Measurements from ENCODE around the gene ACTL8. TPM values are rescaled to one million over a fixed set of nuclear protein-coding genes. Genes with fewer than 3 reads are reported as not detected.

ACTL8 gene
- polyA plus RNA-seq, 2 of the 4 experiments (the other 2 are of a cell fraction) = 0.30 to 1.3 TPM

DNA sequence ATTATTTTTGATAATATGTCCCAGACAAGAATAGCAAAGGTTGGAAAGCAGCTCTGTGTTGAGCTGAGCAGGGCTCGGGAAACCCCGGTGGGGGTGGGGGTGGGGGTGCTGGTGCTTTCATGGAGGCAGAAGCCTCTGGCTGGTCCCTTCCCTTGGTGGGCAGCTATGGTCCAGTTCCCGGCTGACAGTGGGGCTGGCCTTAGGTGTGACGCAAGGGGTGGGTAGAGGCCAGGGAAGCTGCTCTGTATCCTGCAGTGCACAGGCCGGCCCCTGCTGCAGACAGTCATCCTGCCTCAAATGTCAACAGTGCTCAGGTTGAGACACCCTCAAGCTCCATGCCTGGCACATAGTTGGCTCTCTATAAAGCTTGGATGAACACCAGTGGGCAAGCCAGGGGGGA, 8.9 kb downstream of the ACTL8 start:
- Histone ChIP-seq H3K4me3 (no peak overlapping the region), H3K27ac (peak overlapping the region; percentile 86 to 89; a peak in 4 of 6 replicates), H3K4me2 (no peak overlapping the region), H3K4me1 (peaks cover 53% of the 10 kb centered on the region), H3K9me3 (peaks cover 7% of the 10 kb centered on the region)
- DNase-seq (ENCODE audit: low read depth in 1 of 2, low spot score in 1 of 2) (no peak), ATAC-seq (no peak), FAIRE-seq (no peak)
- ChIA-PET CTCF (no interaction called here), POLR2A (interaction anchor here (0.6 kb wide), 1 partner anchor 27 kb away, joined by 3 read pairs; no protein-coding TSS in a partner anchor)
- WGBS (ENCODE audit: missing lambda C conversion rate) = 89% methylated on average over 2 of the region's 5 CpGs
- TF ChIP-seq ZC3H11A (IDR thresholded peaks at IDR 0.05) = no peak
- TF ChIP-seq HOXA7 (CRISPR knock-in tag; IDR thresholded peaks at IDR 0.05) = no peak
- TF ChIP-seq CBX8 (IDR thresholded peaks at IDR 0.05) = no peak
- TF ChIP-seq, protein P1, sequence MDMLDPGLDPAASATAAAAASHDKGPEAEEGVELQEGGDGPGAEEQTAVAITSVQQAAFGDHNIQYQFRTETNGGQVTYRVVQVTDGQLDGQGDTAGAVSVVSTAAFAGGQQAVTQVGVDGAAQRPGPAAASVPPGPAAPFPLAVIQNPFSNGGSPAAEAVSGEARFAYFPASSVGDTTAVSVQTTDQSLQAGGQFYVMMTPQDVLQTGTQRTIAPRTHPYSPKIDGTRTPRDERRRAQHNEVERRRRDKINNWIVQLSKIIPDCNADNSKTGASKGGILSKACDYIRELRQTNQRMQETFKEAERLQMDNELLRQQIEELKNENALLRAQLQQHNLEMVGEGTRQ (IDR thresholded peaks at IDR 0.05) = no peak
- TF ChIP-seq HOXB5 (CRISPR knock-in tag; IDR thresholded peaks at IDR 0.05) = no peak

DNA sequence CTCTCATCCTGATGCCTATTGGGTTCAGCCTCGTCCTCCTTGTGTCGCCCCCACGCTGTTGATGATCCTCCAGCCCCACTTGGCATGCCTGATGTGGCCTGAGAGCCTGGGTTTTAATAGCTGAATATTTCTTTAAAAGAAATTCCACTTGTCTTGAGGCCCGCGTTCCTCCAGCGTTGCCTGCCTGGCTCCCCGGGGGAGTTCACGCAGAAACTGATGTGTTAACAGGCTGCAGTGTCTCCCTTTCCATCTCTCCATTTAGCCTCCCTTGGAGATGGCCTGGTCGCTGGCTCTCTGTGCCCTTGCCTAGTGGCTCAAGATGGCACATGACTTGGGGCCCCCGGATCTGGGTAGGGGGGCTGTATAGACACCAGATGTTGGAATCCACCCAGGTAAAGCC, 9.5 kb downstream of the ACTL8 start:
- FAIRE-seq = no peak
- Histone ChIP-seq H3K4me1 (peaks cover 59% of the 10 kb centered on the region), H3K9me3 (peaks cover 1% of the 10 kb centered on the region; the same call in 1 of the 3 replicates), H3K27ac (peak overlapping the region; percentile 86 to 89; a peak in 5 of 6 replicates), H3K4me2 (no peak overlapping the region), H3K4me3 (no peak overlapping the region)
- TF ChIP-seq MYC (IDR thresholded peaks at IDR 0.05; ENCODE audit: borderline replicate concordance, low read length) = no peak
- no peak for TF ChIP-seq NPAS2 (CRISPR knock-in tag; IDR thresholded peaks at IDR 0.05; ENCODE audit: borderline replicate concordance)
- TF ChIP-seq, protein P2, sequence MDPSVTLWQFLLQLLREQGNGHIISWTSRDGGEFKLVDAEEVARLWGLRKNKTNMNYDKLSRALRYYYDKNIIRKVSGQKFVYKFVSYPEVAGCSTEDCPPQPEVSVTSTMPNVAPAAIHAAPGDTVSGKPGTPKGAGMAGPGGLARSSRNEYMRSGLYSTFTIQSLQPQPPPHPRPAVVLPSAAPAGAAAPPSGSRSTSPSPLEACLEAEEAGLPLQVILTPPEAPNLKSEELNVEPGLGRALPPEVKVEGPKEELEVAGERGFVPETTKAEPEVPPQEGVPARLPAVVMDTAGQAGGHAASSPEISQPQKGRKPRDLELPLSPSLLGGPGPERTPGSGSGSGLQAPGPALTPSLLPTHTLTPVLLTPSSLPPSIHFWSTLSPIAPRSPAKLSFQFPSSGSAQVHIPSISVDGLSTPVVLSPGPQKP (IDR thresholded peaks at IDR 0.05; ENCODE audit: low read depth, low read length) = no peak
- no peak for TF ChIP-seq HOXB5 (CRISPR knock-in tag; IDR thresholded peaks at IDR 0.05)
- TF ChIP-seq, protein P3, sequence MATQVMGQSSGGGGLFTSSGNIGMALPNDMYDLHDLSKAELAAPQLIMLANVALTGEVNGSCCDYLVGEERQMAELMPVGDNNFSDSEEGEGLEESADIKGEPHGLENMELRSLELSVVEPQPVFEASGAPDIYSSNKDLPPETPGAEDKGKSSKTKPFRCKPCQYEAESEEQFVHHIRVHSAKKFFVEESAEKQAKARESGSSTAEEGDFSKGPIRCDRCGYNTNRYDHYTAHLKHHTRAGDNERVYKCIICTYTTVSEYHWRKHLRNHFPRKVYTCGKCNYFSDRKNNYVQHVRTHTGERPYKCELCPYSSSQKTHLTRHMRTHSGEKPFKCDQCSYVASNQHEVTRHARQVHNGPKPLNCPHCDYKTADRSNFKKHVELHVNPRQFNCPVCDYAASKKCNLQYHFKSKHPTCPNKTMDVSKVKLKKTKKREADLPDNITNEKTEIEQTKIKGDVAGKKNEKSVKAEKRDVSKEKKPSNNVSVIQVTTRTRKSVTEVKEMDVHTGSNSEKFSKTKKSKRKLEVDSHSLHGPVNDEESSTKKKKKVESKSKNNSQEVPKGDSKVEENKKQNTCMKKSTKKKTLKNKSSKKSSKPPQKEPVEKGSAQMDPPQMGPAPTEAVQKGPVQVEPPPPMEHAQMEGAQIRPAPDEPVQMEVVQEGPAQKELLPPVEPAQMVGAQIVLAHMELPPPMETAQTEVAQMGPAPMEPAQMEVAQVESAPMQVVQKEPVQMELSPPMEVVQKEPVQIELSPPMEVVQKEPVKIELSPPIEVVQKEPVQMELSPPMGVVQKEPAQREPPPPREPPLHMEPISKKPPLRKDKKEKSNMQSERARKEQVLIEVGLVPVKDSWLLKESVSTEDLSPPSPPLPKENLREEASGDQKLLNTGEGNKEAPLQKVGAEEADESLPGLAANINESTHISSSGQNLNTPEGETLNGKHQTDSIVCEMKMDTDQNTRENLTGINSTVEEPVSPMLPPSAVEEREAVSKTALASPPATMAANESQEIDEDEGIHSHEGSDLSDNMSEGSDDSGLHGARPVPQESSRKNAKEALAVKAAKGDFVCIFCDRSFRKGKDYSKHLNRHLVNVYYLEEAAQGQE (IDR thresholded peaks at IDR 0.05) = no peak
- no peak for TF ChIP-seq BHLHE40 (IDR thresholded peaks at IDR 0.05; ENCODE audit: low read depth, low read length)
- TF ChIP-seq RAD21 (conservative IDR thresholded peaks at IDR 0.05 in 1 of 2, IDR thresholded peaks at IDR 0.05 in 1 of 2) = no peak
- no peak for DNase-seq (ENCODE audit: low read depth in 1 of 2, low spot score in 1 of 2)
- WGBS (ENCODE audit: missing lambda C conversion rate) = 74% methylated on average over 8 of the region's 10 CpGs
- ChIA-PET CTCF (no interaction called here), POLR2A (no interaction called here)
- ATAC-seq = no peak

DNA sequence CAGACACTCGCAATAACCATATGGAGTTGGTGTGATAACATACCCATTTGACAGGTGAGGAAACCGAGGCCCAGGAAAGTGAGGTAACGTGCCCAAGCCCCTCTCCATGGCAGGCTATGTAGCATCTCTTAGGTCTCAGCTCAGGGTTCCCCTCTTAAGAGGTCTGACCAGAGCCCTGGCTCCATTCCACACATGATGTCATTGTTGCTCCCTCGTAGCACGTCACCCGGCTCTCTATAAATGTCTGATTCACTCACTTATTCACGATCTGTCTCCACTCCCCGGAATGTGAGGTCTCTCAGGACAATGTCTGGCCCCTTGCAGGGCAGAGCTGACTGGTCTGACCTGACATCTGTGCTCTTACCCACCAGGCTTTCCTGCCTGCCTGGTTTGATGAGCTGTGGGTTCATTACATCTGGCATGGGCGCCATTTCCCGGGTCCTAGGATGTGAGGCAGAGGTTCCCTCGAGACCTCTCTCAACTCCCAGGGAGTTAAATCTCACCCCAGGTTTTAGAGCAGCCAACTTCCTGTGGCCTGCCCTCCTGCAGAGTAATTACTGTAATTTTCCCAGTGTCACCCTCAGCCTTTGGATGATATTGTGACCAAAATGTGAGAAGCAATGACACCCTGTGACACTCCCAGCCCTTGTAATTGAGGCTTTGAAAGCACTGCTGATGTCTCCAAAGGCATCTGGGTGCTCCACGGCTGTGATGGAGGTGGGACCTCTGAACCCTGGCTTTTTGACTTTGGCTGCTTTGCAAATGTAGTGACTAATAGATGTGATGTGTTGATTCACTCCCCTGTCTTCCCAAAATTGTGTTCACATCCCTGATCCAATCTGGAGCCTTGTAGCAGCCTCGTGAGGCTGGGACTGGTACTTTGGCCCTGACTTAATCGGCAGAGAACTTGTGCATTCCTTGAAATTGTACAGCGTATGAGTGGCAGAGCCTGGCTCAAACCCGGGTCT, 10.6 kb downstream of the ACTL8 start:
- 29% methylated on average over 15 of the region's 16 CpGs for WGBS (ENCODE audit: missing lambda C conversion rate)
- ChIA-PET POLR2A (no interaction called here), CTCF (no interaction called here)
- H3K27ac ChIP-seq = peak overlapping the region; percentile 86 to 89
- H3K9me3 ChIP-seq = no peaks in the 10 kb centered on the region
- H3K4me3 ChIP-seq = no peak overlapping the region
- no peak for FAIRE-seq
- H3K4me1 ChIP-seq = peaks cover 61% of the 10 kb centered on the region
- peak; percentile 53 to 76 for DNase-seq (ENCODE audit: low read depth in 1 of 2, low spot score in 1 of 2)
- H3K4me2 ChIP-seq = peak overlapping the region; percentile 62
- ATAC-seq = peak; percentile 72 to 81
- TF ChIP-seq, protein P4, sequence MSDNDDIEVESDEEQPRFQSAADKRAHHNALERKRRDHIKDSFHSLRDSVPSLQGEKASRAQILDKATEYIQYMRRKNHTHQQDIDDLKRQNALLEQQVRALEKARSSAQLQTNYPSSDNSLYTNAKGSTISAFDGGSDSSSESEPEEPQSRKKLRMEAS (IDR thresholded peaks at IDR 0.05) = peak; percentile 9; the same call in 1 of the 2 replicates
- TF ChIP-seq CHD2 (IDR thresholded peaks at IDR 0.05; ENCODE audit: low read length, partially characterized antibody) = no peak
- no peak for TF ChIP-seq CBX2 (IDR thresholded peaks at IDR 0.05; ENCODE audit: borderline replicate concordance, low read depth)
- no peak for TF ChIP-seq FOSL2 (IDR thresholded peaks at IDR 0.05)
- peak; percentile 67 for TF ChIP-seq FOSL2 (CRISPR knock-in tag; IDR thresholded peaks at IDR 0.05)
